HCT116 (cell line): ENCODE results near the gene ZDHHC19. TPM values are rescaled to one million over a fixed set of nuclear protein-coding genes. Genes with fewer than 3 reads are reported as not detected.

Experiments used
- ATAC-seq: fragments of 200-7000 bp; cut with Tn5 transposase; 2 replicates; pipeline ENCODE4 v1.9.1; 2020; ENCODE audit warnings: mild to moderate bottlenecking, moderate library complexity
- BruUV-seq: library from RNA; stranded (reverse); fragments of 400-500 nt; replicated peaks from 2 replicates; lab custom pipeline; 2021; lab: Mats Ljungman, UMichigan
- CTCF ChIA-PET: fragments of 300-600 bp; sonication (Branson Sonifier 250); formaldehyde crosslinking; loops from one replicate; lab custom pipeline; 2021; ENCODE audit warnings: antibody characterized with exemption; lab: Charles Lee
- POLR2A ChIA-PET: fragments of 300-600, 350-600 bp; sonication (Branson Sonifier 250); formaldehyde crosslinking; loops from one replicate; lab custom pipeline; 2021; ENCODE audit warnings: antibody characterized with exemption; lab: Charles Lee
- RAD21 ChIA-PET, 2 experiments: fragments of 300-600 bp; sonication (Branson Sonifier 250); formaldehyde crosslinking; loops; one replicate each; lab custom pipeline; 2023; ENCODE audit warnings: low total read pairs in 2 of 2; ENCODE audit not compliant: uncharacterized antibody in 2 of 2, unreplicated experiment in 2 of 2, low non-redundant PET in 1 of 2; lab: Charles Lee
- DNase-seq: peaks from one replicate; pipeline ENCODE4 v3.0.0-alpha.2; 2010; ENCODE audit warnings: low read depth, low spot score
- H2AFZ ChIP-seq: fragments of 200-600 bp; shearing (Covaris generic), sonication (generic); 2 replicates; pipeline ENCODE4 v1.6.1; 2017; ENCODE audit warnings: low read depth, mixed run types, mixed read lengths, antibody characterized with exemption, low read length; ENCODE audit not compliant: poor library complexity, severe bottlenecking
- H3K27ac ChIP-seq: 2 replicates; pipeline ENCODE4 v1.5.1; 2012; ENCODE audit warnings: low read depth, low read length
- H3K27me3 ChIP-seq: fragments of 200-600 bp; sonication (generic); 2 replicates; pipeline ENCODE4 v1.6.1; 2016; ENCODE audit warnings: mixed run types, low read length, mixed read lengths; ENCODE audit not compliant: insufficient read depth
- H3K36me3 ChIP-seq, 2 experiments: fragments of 200-500 bp in 1 of 2; fragments of 200-600 bp in 1 of 2; sonication (Bioruptor generic) in 1 of 2; sonication (generic) in 1 of 2; 2 replicates each; pipeline versions ENCODE4 v1.5.1 to v1.6.1; 2014 to 2016; ENCODE audit warnings: low read length in 2 of 2, inconsistent platforms in 1 of 2, mixed read lengths in 1 of 2, mixed run types in 1 of 2; ENCODE audit not compliant: insufficient read depth in 2 of 2, control insufficient read depth in 1 of 2
- H3K4me1 ChIP-seq, 2 experiments: fragments of 200-600 bp in 1 of 2; sonication (generic) in 1 of 2; 2 replicates each; pipeline versions ENCODE4 v1.5.1 to v1.6.1; 2012 to 2017; ENCODE audit warnings: low read length in 2 of 2, inconsistent platforms in 1 of 2, mild to moderate bottlenecking in 1 of 2, mixed read lengths in 1 of 2, mixed run types in 1 of 2, moderate library complexity in 1 of 2; ENCODE audit not compliant: insufficient read depth in 2 of 2, control insufficient read depth in 1 of 2
- H3K4me2 ChIP-seq: fragments of 200-600 bp; sonication (generic); 2 replicates; pipeline ENCODE4 v1.6.1; 2017; ENCODE audit warnings: mixed run types, low read length, mixed read lengths
- H3K4me3 ChIP-seq, 2 experiments: fragments of 200-600 bp in 1 of 2; sonication (generic) in 1 of 2; replicated peaks in 1 of 2; 2 replicates each; pipeline ENCODE4 v1.5.1; 2011 to 2016; ENCODE audit warnings: low read length in 2 of 2, control low read depth in 1 of 2, low read depth in 1 of 2, mild to moderate bottlenecking in 1 of 2, mixed read lengths in 1 of 2, mixed run types in 1 of 2
- H3K79me2 ChIP-seq: fragments of 200-600 bp; sonication (generic); 2 replicates; pipeline ENCODE4 v1.6.1; 2017; ENCODE audit warnings: mild to moderate bottlenecking, mixed run types, low read length, moderate library complexity, mixed read lengths; ENCODE audit not compliant: insufficient read depth
- H3K9ac ChIP-seq: fragments of 200-600 bp; sonication (generic); 2 replicates; pipeline ENCODE4 v1.6.1; 2016; ENCODE audit warnings: low read length, mixed read lengths
- H3K9me2 ChIP-seq: fragments of 200-600 bp; sonication (generic), shearing (Covaris generic); 2 replicates; pipeline ENCODE4 v1.6.1; 2017; ENCODE audit warnings: mixed run types, mild to moderate bottlenecking, moderate library complexity; ENCODE audit not compliant: insufficient read depth
- H3K9me3 ChIP-seq, 2 experiments: fragments of 200-500 bp in 1 of 2; fragments of 200-600 bp in 1 of 2; sonication (Bioruptor generic) in 1 of 2; sonication (generic) in 1 of 2; 2 replicates each; pipeline ENCODE4 v1.6.1; 2014 to 2017; ENCODE audit warnings: low read length in 2 of 2, mixed read lengths in 2 of 2, inconsistent platforms in 1 of 2, low read depth in 1 of 2, mild to moderate bottlenecking in 1 of 2, mixed run types in 1 of 2, moderate library complexity in 1 of 2; ENCODE audit not compliant: control insufficient read depth in 1 of 2, insufficient read depth in 1 of 2
- H4K20me1 ChIP-seq: fragments of 200-600 bp; sonication (generic), shearing (Covaris generic); 2 replicates; pipeline ENCODE4 v1.6.1; 2017; ENCODE audit warnings: mixed run types, mild to moderate bottlenecking, moderate library complexity; ENCODE audit not compliant: insufficient read depth
- EGR1 ChIP-seq: IDR thresholded peaks from 2 replicates; pipeline ENCODE4 v1.6.1; 2012; ENCODE audit warnings: low read depth
- EZH2 ChIP-seq: fragments of 200-600 bp; sonication (generic); IDR thresholded peaks from 2 replicates; pipeline ENCODE4 v1.6.1; 2017; ENCODE audit warnings: antibody characterized with exemption, mixed run types
- EZH2phosphoT487 ChIP-seq: fragments of 200-600 bp; IDR thresholded peaks from 2 replicates; pipeline ENCODE4 v1.6.1; 2018; ENCODE audit warnings: antibody characterized with exemption, borderline replicate concordance
- FOSL1 ChIP-seq: IDR thresholded peaks from 2 replicates; pipeline ENCODE4 v1.6.1; 2012; ENCODE audit warnings: low read depth
- JUND ChIP-seq: IDR thresholded peaks from 2 replicates; pipeline ENCODE4 v1.6.1; 2012
- POLR2A ChIP-seq: IDR thresholded peaks from 2 replicates; pipeline ENCODE4 v1.7.0; 2011; ENCODE audit warnings: borderline replicate concordance; ENCODE audit not compliant: insufficient read depth, insufficient read length; ENCODE audit errors: extremely low read depth
- POLR2AphosphoS5 ChIP-seq: IDR thresholded peaks from 2 replicates; pipeline ENCODE4 v1.6.1; 2011; ENCODE audit warnings: mild to moderate bottlenecking, low read depth, low read length, moderate library complexity
- RAD21 ChIP-seq: IDR thresholded peaks from 2 replicates; pipeline ENCODE4 v1.6.1; 2012; ENCODE audit warnings: low read depth, mild to moderate bottlenecking
- SIN3A ChIP-seq: IDR thresholded peaks from 2 replicates; pipeline ENCODE4 v1.6.1; 2012; ENCODE audit warnings: low read depth
- SRF ChIP-seq: IDR thresholded peaks from 2 replicates; pipeline ENCODE4 v1.6.1; 2012; ENCODE audit warnings: low read depth
- TCF7L2 ChIP-seq: IDR thresholded peaks from 2 replicates; pipeline ENCODE4 v1.7.0; 2011; ENCODE audit warnings: borderline replicate concordance, inconsistent platforms; ENCODE audit not compliant: insufficient read depth, insufficient read length; ENCODE audit errors: extremely low read depth
- YY1 ChIP-seq: IDR thresholded peaks from 2 replicates; pipeline ENCODE4 v1.6.1; 2011; ENCODE audit warnings: low read length, low read depth, moderate library complexity, mild to moderate bottlenecking; ENCODE audit not compliant: insufficient replicate concordance; ENCODE audit errors: extremely low read depth
- ZFX ChIP-seq: fragments of 450-650 bp; IDR thresholded peaks from 2 replicates; pipeline ENCODE4 v1.6.1; 2017
- ZNF274 ChIP-seq: fragments of 200-500 bp; sonication (Bioruptor generic); IDR thresholded peaks from 2 replicates; pipeline ENCODE4 v1.6.1; 2014; ENCODE audit warnings: mild to moderate bottlenecking, low read depth, low read length, inconsistent platforms
- intact Hi-C: fragments of 100-400 bp; cut with micrococcal nuclease; formaldehyde crosslinking; loops from 2 replicates; pipeline ENCODE4 v1.10.0; 2022
- total RNA-seq: library from RNA; stranded (reverse); gene quantifications from one replicate; pipeline ENCODE4 v1.2.1, GENCODE V29; 2021; ENCODE audit not compliant: unreplicated experiment
- TF ChIP-seq, protein P1 (sequence below): IDR thresholded peaks from 2 replicates; pipeline ENCODE4 v1.6.1; 2012
- TF ChIP-seq, protein P2 (sequence below): IDR thresholded peaks from 2 replicates; pipeline ENCODE4 v1.6.1; 2012
- TF ChIP-seq, protein P3 (sequence below), 3 experiments: fragments of 200-600 bp in 1 of 3; sonication (generic) in 1 of 3; IDR thresholded peaks in 2 of 3; conservative IDR thresholded peaks in 1 of 3; 2 replicates each; pipeline ENCODE4 v1.5.1; 2012 to 2017; ENCODE audit warnings: low read depth in 2 of 3, low read length in 2 of 3, antibody characterized with exemption in 1 of 3, borderline replicate concordance in 1 of 3, control low read depth in 1 of 3, mild to moderate bottlenecking in 1 of 3, mixed read lengths in 1 of 3, mixed run types in 1 of 3, moderate library complexity in 1 of 3; ENCODE audit not compliant: insufficient read depth in 1 of 3
- TF ChIP-seq, protein P4 (sequence below): IDR thresholded peaks from 2 replicates; pipeline ENCODE4 v1.6.1; 2011; ENCODE audit warnings: mild to moderate bottlenecking, low read length, moderate library complexity; ENCODE audit not compliant: insufficient replicate concordance; ENCODE audit errors: extremely low read depth

Gene ZDHHC19
- total RNA-seq, 1 experiment from 2014 or later = not detected

DNA sequence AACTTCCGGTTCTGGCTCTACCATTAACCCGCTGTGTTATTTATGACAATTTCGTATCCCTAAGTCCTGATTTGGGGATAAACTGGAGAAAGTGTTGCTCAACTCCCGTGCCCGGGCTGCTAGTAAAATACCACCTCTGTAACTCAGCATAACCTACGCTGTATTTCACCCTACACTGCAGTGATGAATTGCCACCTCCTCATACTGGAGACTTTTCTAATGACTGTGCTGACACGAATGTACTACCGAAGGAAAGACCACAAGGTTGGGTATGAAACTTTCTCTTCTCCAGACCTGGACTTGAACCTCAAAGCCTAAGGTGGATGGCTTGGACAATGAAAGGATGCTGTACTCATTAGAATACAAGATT, 21.7 kb upstream of the ZDHHC19 start:
- Histone ChIP-seq H2AFZ (no peak overlapping the region), H3K27me3 (no peaks in the 10 kb centered on the region), H3K4me1 (no peaks in the 10 kb centered on the region), H3K9me2 (no peaks in the 10 kb centered on the region), H4K20me1 (no peaks in the 10 kb centered on the region), H3K79me2 (no peaks in the 10 kb centered on the region), H3K9me3 (no peaks in the 10 kb centered on the region), H3K36me3 (peaks cover 0 to 2% of the 10 kb centered on the region in 2 experiments; a peak in 1 of 4 replicates), H3K27ac (no peak overlapping the region), H3K4me2 (no peak overlapping the region), H3K4me3 (no peak overlapping the region), H3K9ac (no peak overlapping the region)
- TF ChIP-seq POLR2AphosphoS5 (no peak), JUND (no peak), EZH2phosphoT487 (no peak), SRF (no peak), YY1 (no peak), RAD21 (no peak), ZNF274 (no peak), POLR2A (no peak), FOSL1 (no peak), EGR1 (no peak), ZFX (no peak), EZH2 (no peak), TCF7L2 (no peak), SIN3A (no peak)
- TF ChIP-seq, protein P1, sequence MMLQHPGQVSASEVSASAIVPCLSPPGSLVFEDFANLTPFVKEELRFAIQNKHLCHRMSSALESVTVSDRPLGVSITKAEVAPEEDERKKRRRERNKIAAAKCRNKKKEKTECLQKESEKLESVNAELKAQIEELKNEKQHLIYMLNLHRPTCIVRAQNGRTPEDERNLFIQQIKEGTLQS = no peak
- TF ChIP-seq, protein P2, sequence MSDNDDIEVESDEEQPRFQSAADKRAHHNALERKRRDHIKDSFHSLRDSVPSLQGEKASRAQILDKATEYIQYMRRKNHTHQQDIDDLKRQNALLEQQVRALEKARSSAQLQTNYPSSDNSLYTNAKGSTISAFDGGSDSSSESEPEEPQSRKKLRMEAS = no peak
- TF ChIP-seq, protein P3, sequence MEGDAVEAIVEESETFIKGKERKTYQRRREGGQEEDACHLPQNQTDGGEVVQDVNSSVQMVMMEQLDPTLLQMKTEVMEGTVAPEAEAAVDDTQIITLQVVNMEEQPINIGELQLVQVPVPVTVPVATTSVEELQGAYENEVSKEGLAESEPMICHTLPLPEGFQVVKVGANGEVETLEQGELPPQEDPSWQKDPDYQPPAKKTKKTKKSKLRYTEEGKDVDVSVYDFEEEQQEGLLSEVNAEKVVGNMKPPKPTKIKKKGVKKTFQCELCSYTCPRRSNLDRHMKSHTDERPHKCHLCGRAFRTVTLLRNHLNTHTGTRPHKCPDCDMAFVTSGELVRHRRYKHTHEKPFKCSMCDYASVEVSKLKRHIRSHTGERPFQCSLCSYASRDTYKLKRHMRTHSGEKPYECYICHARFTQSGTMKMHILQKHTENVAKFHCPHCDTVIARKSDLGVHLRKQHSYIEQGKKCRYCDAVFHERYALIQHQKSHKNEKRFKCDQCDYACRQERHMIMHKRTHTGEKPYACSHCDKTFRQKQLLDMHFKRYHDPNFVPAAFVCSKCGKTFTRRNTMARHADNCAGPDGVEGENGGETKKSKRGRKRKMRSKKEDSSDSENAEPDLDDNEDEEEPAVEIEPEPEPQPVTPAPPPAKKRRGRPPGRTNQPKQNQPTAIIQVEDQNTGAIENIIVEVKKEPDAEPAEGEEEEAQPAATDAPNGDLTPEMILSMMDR (IDR thresholded peaks at IDR 0.05 in 2 of 3, conservative IDR thresholded peaks at IDR 0.05 in 1 of 3; ENCODE audit: borderline replicate concordance in 1 of 3, insufficient read depth in 1 of 3, low read depth in 2 of 3, low read length in 2 of 3) = no peak
- TF ChIP-seq, protein P4, sequence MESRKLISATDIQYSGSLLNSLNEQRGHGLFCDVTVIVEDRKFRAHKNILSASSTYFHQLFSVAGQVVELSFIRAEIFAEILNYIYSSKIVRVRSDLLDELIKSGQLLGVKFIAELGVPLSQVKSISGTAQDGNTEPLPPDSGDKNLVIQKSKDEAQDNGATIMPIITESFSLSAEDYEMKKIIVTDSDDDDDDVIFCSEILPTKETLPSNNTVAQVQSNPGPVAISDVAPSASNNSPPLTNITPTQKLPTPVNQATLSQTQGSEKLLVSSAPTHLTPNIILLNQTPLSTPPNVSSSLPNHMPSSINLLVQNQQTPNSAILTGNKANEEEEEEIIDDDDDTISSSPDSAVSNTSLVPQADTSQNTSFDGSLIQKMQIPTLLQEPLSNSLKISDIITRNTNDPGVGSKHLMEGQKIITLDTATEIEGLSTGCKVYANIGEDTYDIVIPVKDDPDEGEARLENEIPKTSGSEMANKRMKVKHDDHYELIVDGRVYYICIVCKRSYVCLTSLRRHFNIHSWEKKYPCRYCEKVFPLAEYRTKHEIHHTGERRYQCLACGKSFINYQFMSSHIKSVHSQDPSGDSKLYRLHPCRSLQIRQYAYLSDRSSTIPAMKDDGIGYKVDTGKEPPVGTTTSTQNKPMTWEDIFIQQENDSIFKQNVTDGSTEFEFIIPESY = no peak
- intact Hi-C loops = no loop called here
- ChIA-PET POLR2A (no interaction called here), RAD21 (no interaction called here), CTCF (no interaction called here)
- no peak for ATAC-seq
- DNase-seq = no peak
- no TSS peak for BruUV-seq
